Osteoblast (primary cell): Measurements from ENCODE around the gene NDRG3. TPM values are rescaled to one million over a fixed set of nuclear protein-coding genes. Genes with fewer than 3 reads are reported as not detected.

ENCODE experiments used
- DNase-seq: peaks from one replicate; pipeline ENCODE4 v3.0.0; 2011; ENCODE audit warnings: low spot score, mixed read lengths; ENCODE audit not compliant: insufficient read length; ENCODE audit errors: missing footprints
- H2AFZ ChIP-seq: 2 replicates; pipeline ENCODE4 v1.6.0; 2011; ENCODE audit warnings: mild to moderate bottlenecking, low read length
- H3K27ac ChIP-seq: 2 replicates; pipeline ENCODE4 v1.5.1; 2011; ENCODE audit warnings: mild to moderate bottlenecking, low read depth, low read length, moderate library complexity
- H3K27me3 ChIP-seq: 2 replicates; pipeline ENCODE4 v1.6.0; 2012; ENCODE audit warnings: mild to moderate bottlenecking, control low read depth, inconsistent platforms, low read length, moderate library complexity; ENCODE audit not compliant: insufficient read depth
- H3K36me3 ChIP-seq: 2 replicates; pipeline ENCODE4 v1.5.1; 2011; ENCODE audit warnings: mild to moderate bottlenecking, low read length, control low read depth, moderate library complexity; ENCODE audit not compliant: insufficient read depth
- H3K4me1 ChIP-seq: 2 replicates; pipeline ENCODE4 v1.5.1; 2011; ENCODE audit warnings: mild to moderate bottlenecking, low read length, control low read depth, moderate library complexity; ENCODE audit not compliant: insufficient read depth
- H3K4me2 ChIP-seq: 2 replicates; pipeline ENCODE4 v1.6.0; 2011; ENCODE audit warnings: mild to moderate bottlenecking, low read length; ENCODE audit not compliant: insufficient read depth
- H3K4me3 ChIP-seq: fragments of 200-600 bp; sonication (generic); 3 replicates; pipeline ENCODE4 v1.5.1; 2012; ENCODE audit warnings: mild to moderate bottlenecking, low read length, inconsistent platforms; ENCODE audit not compliant: insufficient read depth
- H3K79me2 ChIP-seq: 2 replicates; pipeline ENCODE4 v1.6.0; 2012; ENCODE audit warnings: mild to moderate bottlenecking, low read length, control low read depth, inconsistent platforms; ENCODE audit not compliant: insufficient read depth
- H3K9me3 ChIP-seq: 2 replicates; pipeline ENCODE4 v1.5.1; 2011; ENCODE audit warnings: low read depth, low read length, control low read depth
- H4K20me1 ChIP-seq: 2 replicates; pipeline ENCODE4 v1.6.0; 2012; ENCODE audit warnings: mild to moderate bottlenecking, low read length, control low read depth; ENCODE audit not compliant: insufficient read depth
- CTCF ChIP-seq: IDR thresholded peaks from 2 replicates; pipeline ENCODE4 v1.5.1; 2011; ENCODE audit warnings: mild to moderate bottlenecking, low read depth, low read length, moderate library complexity; ENCODE audit errors: extremely low read depth
- total RNA-seq: library from RNA; depleted of rRNA; stranded (reverse); fragments of >200 nt; gene quantifications from 2 replicates; pipeline ENCODE4 v1.2.3, GENCODE V29; 2012

The NDRG3 gene
- total RNA-seq, 1 donor: 26.4 TPM

GRCh38 chr20:36761125-36761524 is 15.2 kb upstream of the NDRG3 start:
- Histone ChIP-seq H3K4me1 (no peaks in the 10 kb centered on the region), H3K4me3 (no peak overlapping the region), H3K79me2 (no peaks in the 10 kb centered on the region), H3K9me3 (no peaks in the 10 kb centered on the region), H3K4me2 (no peak overlapping the region), H4K20me1 (no peaks in the 10 kb centered on the region), H2AFZ (no peak overlapping the region), H3K36me3 (peaks cover 23% of the 10 kb centered on the region), H3K27ac (no peak overlapping the region), H3K27me3 (no peaks in the 10 kb centered on the region)
- DNase-seq: no peak
- TF ChIP-seq CTCF: no peak

GRCh38 chr20:36760647-36761046 is 14.8 kb upstream of the NDRG3 start:
- no peak overlapping the region for H3K4me3 ChIP-seq
- H3K27me3 ChIP-seq: no peaks in the 10 kb centered on the region
- H3K4me1 ChIP-seq: no peaks in the 10 kb centered on the region
- H3K36me3 ChIP-seq: peaks cover 24% of the 10 kb centered on the region
- H4K20me1 ChIP-seq: no peaks in the 10 kb centered on the region
- no peak for DNase-seq
- H3K79me2 ChIP-seq: no peaks in the 10 kb centered on the region
- H3K4me2 ChIP-seq: no peak overlapping the region
- no peaks in the 10 kb centered on the region for H3K9me3 ChIP-seq
- H2AFZ ChIP-seq: no peak overlapping the region
- TF ChIP-seq CTCF: no peak
- H3K27ac ChIP-seq: no peak overlapping the region

- Histone ChIP-seq H3K4me1 (peaks cover 9% of the 10 kb centered on the region), H3K79me2 (no peaks in the 10 kb centered on the region), H3K4me2 (no peak overlapping the region), H3K36me3 (peaks cover 38% of the 10 kb centered on the region), H2AFZ (no peak overlapping the region), H4K20me1 (no peaks in the 10 kb centered on the region), H3K9me3 (no peaks in the 10 kb centered on the region), H3K4me3 (no peak overlapping the region), H3K27ac (no peak overlapping the region), H3K27me3 (no peaks in the 10 kb centered on the region)
- DNase-seq: no peak
- TF ChIP-seq CTCF: no peak
Observed at GRCh38 chr20:36758276-36758675, 12.4 kb upstream of the NDRG3 start.

- no peak overlapping the region for H2AFZ ChIP-seq
- no peak overlapping the region for H3K27ac ChIP-seq
- H3K27me3 ChIP-seq: no peaks in the 10 kb centered on the region
- peaks cover 44% of the 10 kb centered on the region for H3K36me3 ChIP-seq
- TF ChIP-seq CTCF: no peak
- peaks cover 9% of the 10 kb centered on the region for H3K4me1 ChIP-seq
- H3K9me3 ChIP-seq: no peaks in the 10 kb centered on the region
- no peaks in the 10 kb centered on the region for H4K20me1 ChIP-seq
- H3K79me2 ChIP-seq: no peaks in the 10 kb centered on the region
- H3K4me3 ChIP-seq: no peak overlapping the region
- DNase-seq: no peak
- no peak overlapping the region for H3K4me2 ChIP-seq
Observed at GRCh38 chr20:36756496-36756895, 10.6 kb upstream of the NDRG3 start.
